ENCODE data around the gene SLC13A3.

The SLC13A3 gene

GRCh38 chr20:46631874-46632446, 19.3 kb downstream of the SLC13A3 start:
- no peak for DNase-seq

- peak; percentile 97 to 98 for DNase-seq
Observed at GRCh38 chr20:46631212-46631869, 19.9 kb downstream of the SLC13A3 start.

GRCh38 chr20:46630306-46630705, 21.0 kb downstream of the SLC13A3 start:
- DNase-seq: peak in 1 of 2 donors; percentile 18

- DNase-seq: no peak
Observed at GRCh38 chr20:46629341-46629740, 21.9 kb downstream of the SLC13A3 start.

- DNase-seq: no peak
Observed at GRCh38 chr20:46627234-46627633, 24.0 kb downstream of the SLC13A3 start.

GRCh38 chr20:46626758-46627157, 24.5 kb downstream of the SLC13A3 start:
- no peak for DNase-seq

GRCh38 chr20:46625875-46626373, 25.3 kb downstream of the SLC13A3 start:
- no peak for DNase-seq

- DNase-seq: peak; percentile 55
Observed at GRCh38 chr20:46624946-46625345, 26.3 kb downstream of the SLC13A3 start.

- DNase-seq: no peak
Observed at GRCh38 chr20:46622165-46622564, 29.1 kb downstream of the SLC13A3 start.

GRCh38 chr20:46621492-46621891, 29.8 kb downstream of the SLC13A3 start:
- DNase-seq: peak in 1 of 2 donors; percentile 12

GRCh38 chr20:46619445-46619844, 31.8 kb downstream of the SLC13A3 start:
- DNase-seq: no peak

- no peak for DNase-seq
Observed at GRCh38 chr20:46618316-46619100, 32.8 kb downstream of the SLC13A3 start.

- DNase-seq: no peak
Observed at GRCh38 chr20:46614503-46614902, 36.8 kb downstream of the SLC13A3 start.

GRCh38 chr20:46610145-46610544, 41.1 kb downstream of the SLC13A3 start:
- no peak for DNase-seq

- no peak for DNase-seq
Observed at GRCh38 chr20:46609043-46609442, 42.2 kb downstream of the SLC13A3 start.

- DNase-seq: no peak
Observed at GRCh38 chr20:46607849-46608497, 43.3 kb downstream of the SLC13A3 start.

- no peak for DNase-seq
Observed at GRCh38 chr20:46607191-46607848, 43.9 kb downstream of the SLC13A3 start.

GRCh38 chr20:46606817-46607190, 44.5 kb downstream of the SLC13A3 start:
- no peak for DNase-seq

- no peak for DNase-seq
Observed at GRCh38 chr20:46605978-46606816, 45.1 kb downstream of the SLC13A3 start.

- no peak for DNase-seq
Observed at GRCh38 chr20:46605181-46605580, 46.1 kb downstream of the SLC13A3 start.

- DNase-seq: no peak
Observed at GRCh38 chr20:46604551-46605133, 46.6 kb downstream of the SLC13A3 start.
